ENCODE results near the gene PJA2.

GRCh38 chr5:109452661-109453060 lies 42.9 kb upstream of the PJA2 start:
- TF ChIP-seq CTCF (conservative IDR thresholded peaks at IDR 0.05; ENCODE audit: low read length) (no peak), EZH2phosphoT487 (IDR thresholded peaks at IDR 0.05; ENCODE audit: borderline replicate concordance, low read depth, low read length) (no peak)

All from OCI-LY7 (cell line).